GM12878 (cell line): ENCODE data around the gene CDKL2. TPM values are rescaled to one million over a fixed set of nuclear protein-coding genes. Genes with fewer than 3 reads are reported as not detected.

Experiments
- ATAC-seq: fragments of 200-7000 bp; cut with Tn5 transposase; 3 replicates; pipeline ENCODE4 v1.9.1; 2020; ENCODE audit warnings: mild to moderate bottlenecking, moderate library complexity
- BruUV-seq: library from RNA; stranded (reverse); fragments of 400-500 nt; replicated peaks from 2 replicates; lab custom pipeline; 2021; lab: Mats Ljungman, UMichigan
- CTCF ChIA-PET: fragments of 300-600 bp; sonication (Branson Sonifier 250); formaldehyde crosslinking; extraction: SDS; loops from one replicate; lab custom pipeline; 2021; ENCODE audit warnings: inconsistent platforms; lab: Yijun Ruan, JAX
- POLR2A ChIA-PET: fragments of 350-600 bp; formaldehyde crosslinking; extraction: SDS; loops from one replicate; lab custom pipeline; 2021; ENCODE audit warnings: inconsistent platforms; lab: Charles Lee
- RAD21 ChIA-PET: fragments of 300-600 bp; sonication (Branson Sonifier 250); formaldehyde crosslinking; loops from one replicate; lab custom pipeline; 2023; ENCODE audit warnings: antibody characterized with exemption; ENCODE audit not compliant: unreplicated experiment; lab: Charles Lee
- SMC1A ChIA-PET: fragments of 300-600 bp; sonication (Branson Sonifier 250); formaldehyde crosslinking; loops from one replicate; lab custom pipeline; 2023; ENCODE audit not compliant: unreplicated experiment, uncharacterized antibody; lab: Charles Lee
- DNase-seq: peaks from one replicate; pipeline ENCODE4 v3.0.0-alpha.2; 2011; ENCODE audit warnings: low read depth, low spot score
- FAIRE-seq: peaks from 3 replicates; lab custom pipeline; 2011; peaks lifted over from hg19 to GRCh38; lab: Jason Lieb, UNC
- H2AFZ ChIP-seq: 2 replicates; pipeline ENCODE4 v1.6.0; 2011; ENCODE audit warnings: low read depth, low read length, control low read depth; ENCODE audit not compliant: control insufficient read depth
- H3K27ac ChIP-seq: 2 replicates; pipeline ENCODE4 v1.5.1; 2011; ENCODE audit warnings: control low read depth; ENCODE audit not compliant: control insufficient read depth, insufficient read depth
- H3K27me3 ChIP-seq, 2 experiments: replicated peaks in 1 of 2; 2 replicates each; pipeline versions ENCODE4 v1.6.0 to v1.6.1; 2011; ENCODE audit warnings: low read length in 1 of 2; ENCODE audit not compliant: control insufficient read depth in 2 of 2, insufficient read depth in 2 of 2
- H3K36me3 ChIP-seq, 2 experiments: 2 replicates each; pipeline ENCODE4 v1.5.1; 2011; ENCODE audit warnings: low read length in 1 of 2; ENCODE audit not compliant: control insufficient read depth in 2 of 2, insufficient read depth in 2 of 2
- H3K4me1 ChIP-seq: 2 replicates; pipeline ENCODE4 v1.6.1; 2011; ENCODE audit warnings: mild to moderate bottlenecking, low read length, moderate library complexity, mixed read lengths; ENCODE audit not compliant: control insufficient read depth, insufficient read depth
- H3K4me2 ChIP-seq: 2 replicates; pipeline ENCODE4 v1.6.0; 2011; ENCODE audit warnings: control low read depth; ENCODE audit not compliant: control insufficient read depth, insufficient read depth
- H3K4me3 ChIP-seq: fragments of 200-600 bp; sonication (generic); 2 replicates; pipeline ENCODE4 v1.5.1; 2016
- H3K79me2 ChIP-seq: 2 replicates; pipeline ENCODE4 v1.6.0; 2011; ENCODE audit warnings: low read length; ENCODE audit not compliant: control insufficient read depth, insufficient read depth
- H3K9ac ChIP-seq: 2 replicates; pipeline ENCODE4 v1.8.0; 2011; ENCODE audit warnings: low read length, control low read depth, mixed read lengths; ENCODE audit not compliant: control insufficient read depth, insufficient read depth
- H3K9me3 ChIP-seq: replicated peaks from 3 replicates; pipeline ENCODE4 v1.5.1; 2011; ENCODE audit warnings: mild to moderate bottlenecking, low read length; ENCODE audit not compliant: control insufficient read depth, insufficient read depth
- H4K20me1 ChIP-seq: 2 replicates; pipeline ENCODE4 v1.6.0; 2011; ENCODE audit not compliant: control insufficient read depth, insufficient read depth
- BCL11A ChIP-seq: IDR thresholded peaks from 2 replicates; pipeline ENCODE4 v1.6.1; 2011; ENCODE audit warnings: low read depth, low read length
- BHLHE40 ChIP-seq, 2 experiments: fragments of 450-650 bp in 1 of 2; IDR thresholded peaks; 2 replicates each; pipeline ENCODE4 v1.6.1; 2011 to 2017; ENCODE audit warnings: low read depth in 2 of 2, borderline replicate concordance in 1 of 2, improper control_type of control experiment in 1 of 2, low read length in 1 of 2, mild to moderate bottlenecking in 1 of 2
- CBX3 ChIP-seq: fragments of 200-600 bp; sonication (generic); IDR thresholded peaks from 2 replicates; pipeline ENCODE4 v1.6.1; 2016; ENCODE audit warnings: low read depth, borderline replicate concordance
- CHD2 ChIP-seq: IDR thresholded peaks from 2 replicates; pipeline ENCODE4 v1.6.1; 2011; ENCODE audit warnings: low read depth, low read length, improper control_type of control experiment, borderline replicate concordance
- ESRRA ChIP-seq: IDR thresholded peaks from 2 replicates; pipeline ENCODE4 v1.6.1; 2012; ENCODE audit warnings: mild to moderate bottlenecking, low read length, improper control_type of control experiment
- GABPA ChIP-seq: IDR thresholded peaks from 2 replicates; pipeline ENCODE4 v1.6.1; 2014; ENCODE audit warnings: antibody characterized with exemption, low read depth, mild to moderate bottlenecking, inconsistent platforms
- HDAC2 ChIP-seq: fragments of 200-600 bp; sonication (generic); IDR thresholded peaks from 2 replicates; pipeline ENCODE4 v1.6.1; 2017
- HSF1 ChIP-seq: fragments of 150-350 bp; IDR thresholded peaks from 2 replicates; pipeline ENCODE4 v1.6.1; 2014; ENCODE audit warnings: mild to moderate bottlenecking, low read depth, low read length
- IRF5 ChIP-seq: fragments of 450-650 bp; IDR thresholded peaks from 2 replicates; pipeline ENCODE4 v1.6.1; 2017; ENCODE audit warnings: borderline replicate concordance
- KLF5 ChIP-seq: fragments of 450-650 bp; IDR thresholded peaks from 2 replicates; pipeline ENCODE4 v1.6.1; 2014; ENCODE audit warnings: mild to moderate bottlenecking; ENCODE audit not compliant: partially characterized antibody
- MXI1 ChIP-seq: fragments of 150-350 bp; IDR thresholded peaks from 2 replicates; pipeline ENCODE4 v1.6.1; 2011; ENCODE audit warnings: low read depth, mild to moderate bottlenecking, inconsistent platforms, low read length, improper control_type of control experiment
- NFIC ChIP-seq: IDR thresholded peaks from 2 replicates; pipeline ENCODE4 v1.6.1; 2012; ENCODE audit warnings: low read depth, mild to moderate bottlenecking, inconsistent platforms, low read length, moderate library complexity
- POLR2A ChIP-seq: IDR thresholded peaks from 2 replicates; pipeline ENCODE4 v1.6.1; 2011; ENCODE audit warnings: low read depth, mild to moderate bottlenecking, low read length
- RB1 ChIP-seq: fragments of 450-650 bp; formaldehyde crosslinking; IDR thresholded peaks from 2 replicates; pipeline ENCODE4 v1.6.1; 2017; ENCODE audit warnings: mild to moderate bottlenecking, borderline replicate concordance
- RELB ChIP-seq: fragments of 450-650 bp; IDR thresholded peaks from 2 replicates; pipeline ENCODE4 v1.6.1; 2017; ENCODE audit warnings: low read depth, mild to moderate bottlenecking, moderate library complexity
- SP1 ChIP-seq: IDR thresholded peaks from one replicate; pipeline ENCODE4 v1.6.1; 2011; ENCODE audit warnings: low read depth, low read length
- STAT3 ChIP-seq: IDR thresholded peaks from 2 replicates; pipeline ENCODE4 v1.6.1; 2011; ENCODE audit warnings: low read depth, low read length, improper control_type of control experiment
- WGBS: methylation state at CpG from one replicate; pipeline ENCODE4 v1.1.6; 2016; ENCODE audit warnings: low lambda C conversion rate; ENCODE audit not compliant: insufficient replicate concordance, insufficient coverage; ENCODE audit errors: missing lambda C conversion rate; 5-methylcytosine and 5-hydroxymethylcytosine counted together
- in situ Hi-C: fragments of 300-500 bp; cut with MboI; formaldehyde crosslinking; loops from 9 replicates; pipeline ENCODE4 v1.14.3; 2018; ENCODE audit warnings: mixed read lengths
- intact Hi-C: fragments of 100-400 bp; cut with micrococcal nuclease; formaldehyde crosslinking; loops from one replicate; pipeline ENCODE4 v1.14.2; 2022; ENCODE audit not compliant: unreplicated experiment
- polyA plus RNA-seq, 11 experiments: library from polyadenylated mRNA; depleted of rRNA in 4 of 11; unstranded in 6 of 11; stranded (reverse) in 5 of 11; fragments of >200 nt; fragmentation: Nextera tagmentation in 4 of 11; fragmentation: Illumina TruSeq in 1 of 11; extraction: Ambion mirVana in 4 of 11; extraction: Trizol in 1 of 11; gene quantifications; 1 replicate in 1 of 11; 2 replicates in 10 of 11; pipeline versions ENCODE4 v1.2.1 to v1.2.3, GENCODE V29; 2011 to 2016; ENCODE audit warnings: inconsistent platforms in 2 of 11, missing spikeins in 2 of 11, low read depth in 1 of 11
- total RNA-seq, 4 experiments: library from RNA; depleted of rRNA in 3 of 4; stranded (reverse); fragments of >200 nt in 3 of 4; fragmentation: Illumina TruSeq in 1 of 4; extraction: Trizol in 1 of 4; gene quantifications; 2 replicates each; pipeline versions ENCODE4 v1.2.1 to v1.2.3, GENCODE V29; 2013 to 2021

The CDKL2 gene
- total and polyA plus RNA-seq, 10 of the 15 experiments (the other 5 are each of a cell fraction or from before 2014, with no cell fraction given), result 0.05 to 0.24 (median 0.06) TPM; not detected in 7

- FAIRE-seq (no peak), DNase-seq (no peak), ATAC-seq (no peak)
- Histone ChIP-seq H3K4me3 (no peak overlapping the region), H3K4me2 (no peak overlapping the region), H2AFZ (no peak overlapping the region), H3K9me3 (no peaks in the 10 kb centered on the region), H4K20me1 (no peaks in the 10 kb centered on the region), H3K36me3 (no peaks in the 10 kb centered on the region), H3K79me2 (no peaks in the 10 kb centered on the region), H3K4me1 (peaks cover 9% of the 10 kb centered on the region), H3K9ac (no peak overlapping the region), H3K27me3 (no peaks in the 10 kb centered on the region), H3K27ac (no peak overlapping the region)
- in situ Hi-C loops, result no loop called here
- SMC1A ChIA-PET, result no interaction called here
- TF ChIP-seq ESRRA (no peak), NFIC (no peak), CHD2 (no peak), BHLHE40 (IDR thresholded peaks at IDR 0.05; ENCODE audit: borderline replicate concordance in 1 of 2, low read depth in 2 of 2, low read length in 1 of 2) (no peak), HDAC2 (no peak), BCL11A (no peak), SP1 (no peak), CBX3 (no peak), POLR2A (no peak)
- WGBS, result 70% methylated on average over 2 of the region's 2 CpGs
- BruUV-seq, result no TSS peak
- RAD21 ChIA-PET, result no interaction called here
- POLR2A ChIA-PET, result no interaction called here
- CTCF ChIA-PET, result no interaction called here
- intact Hi-C loops, result no loop called here
These were observed 4.6 kb upstream of the CDKL2 start for GRCh38 chr4:75634951-75635350.

- H3K4me2 ChIP-seq, result no peak overlapping the region
- H3K9ac ChIP-seq, result no peak overlapping the region
- H2AFZ ChIP-seq, result no peak overlapping the region
- no peak overlapping the region for H3K27ac ChIP-seq
- SMC1A ChIA-PET, result no interaction called here
- in situ Hi-C loops, result no loop called here
- FAIRE-seq, result no peak
- no peaks in the 10 kb centered on the region for H3K36me3 ChIP-seq
- intact Hi-C loops, result no loop called here
- no peak for ATAC-seq
- RAD21 ChIA-PET, result no interaction called here
- DNase-seq, result no peak
- H3K4me1 ChIP-seq, result peaks cover 11% of the 10 kb centered on the region
- POLR2A ChIA-PET, result no interaction called here
- no peaks in the 10 kb centered on the region for H3K27me3 ChIP-seq
- 71% methylated on average over 3 of the region's 3 CpGs for WGBS
- no peak overlapping the region for H3K4me3 ChIP-seq
- H3K79me2 ChIP-seq, result no peaks in the 10 kb centered on the region
- H3K9me3 ChIP-seq, result no peaks in the 10 kb centered on the region
- CTCF ChIA-PET, result no interaction called here
- no peaks in the 10 kb centered on the region for H4K20me1 ChIP-seq
- no TSS peak for BruUV-seq
- TF ChIP-seq KLF5, result no peak
- no peak for TF ChIP-seq RB1
- TF ChIP-seq HSF1, result no peak
- TF ChIP-seq MXI1, result no peak
- no peak for TF ChIP-seq STAT3
- TF ChIP-seq HDAC2, result no peak
- TF ChIP-seq IRF5, result no peak
- TF ChIP-seq RELB, result no peak
- no peak for TF ChIP-seq GABPA
These were observed 4.0 kb upstream of the CDKL2 start for GRCh38 chr4:75634281-75634680.
